Activated naive CD8-positive, alpha-beta T cell treated with anti-CD3 and anti-CD28 coated beads, Interleukin-2, amount 10 ng/mL, durations not matched to agents 7 days and 5 days (primary cell): ENCODE data around the gene PCBP3. TPM values are rescaled to one million over a fixed set of nuclear protein-coding genes. Genes with fewer than 3 reads are reported as not detected.

Source experiments
- ATAC-seq: fragments of 150-1000 bp; cut with Tn5 transposase; one replicate; pipeline ENCODE4 v1.10.0; 2021; ENCODE audit warnings: low read depth, moderate library complexity
- POLR2A ChIA-PET: fragments of 350-600 bp; sonication (Branson Sonifier 250); formaldehyde crosslinking; loops from one replicate; lab custom pipeline; 2021; ENCODE audit warnings: antibody characterized with exemption; lab: Charles Lee
- DNase-seq: peaks from one replicate; pipeline ENCODE4 v3.0.0; 2021
- H3K27ac Mint-ChIP-seq: one replicate; pipeline ENCODE4 v1.8.0; 2022; ENCODE audit warnings: mild to moderate bottlenecking, mixed read lengths
- H3K27me3 Mint-ChIP-seq: one replicate; pipeline ENCODE4 v1.8.0; 2022; ENCODE audit warnings: mild to moderate bottlenecking, moderate library complexity, mixed read lengths
- H3K36me3 Mint-ChIP-seq: one replicate; pipeline ENCODE4 v1.8.0; 2021; ENCODE audit warnings: mild to moderate bottlenecking, mixed read lengths
- H3K4me1 Mint-ChIP-seq: one replicate; pipeline ENCODE4 v1.8.0; 2021; ENCODE audit warnings: mixed read lengths
- H3K4me3 Mint-ChIP-seq: one replicate; pipeline ENCODE4 v1.8.0; 2022; ENCODE audit warnings: mild to moderate bottlenecking, moderate library complexity, mixed read lengths
- H3K9me3 Mint-ChIP-seq: one replicate; pipeline ENCODE4 v1.8.0; 2021; ENCODE audit warnings: mixed read lengths
- total RNA-seq, 2 experiments: library from RNA; stranded (reverse); gene quantifications; one replicate each; pipeline ENCODE4 v1.2.3, GENCODE V29; 2021

PCBP3 gene
- total RNA-seq, 2 experiments from 2014 or later, result 1.2 TPM; not detected in 1

- no peaks in the 10 kb centered on the region for H3K36me3 Mint-ChIP-seq
- POLR2A ChIA-PET, result interaction anchor here (0.7 kb wide), 1 partner anchor 15 kb away, joined by 3 read pairs; no protein-coding TSS in a partner anchor
- no peaks in the 10 kb centered on the region for H3K9me3 Mint-ChIP-seq
- ATAC-seq (no peak), DNase-seq (no peak)
- peaks cover 5% of the 10 kb centered on the region for H3K27me3 Mint-ChIP-seq
- no peak overlapping the region for H3K27ac Mint-ChIP-seq
- peaks cover 7% of the 10 kb centered on the region for H3K4me1 Mint-ChIP-seq
- no peak overlapping the region for H3K4me3 Mint-ChIP-seq
Observed at GRCh38 chr21:45634511-45635183, 8.9 kb upstream of the PCBP3 start.

DNA sequence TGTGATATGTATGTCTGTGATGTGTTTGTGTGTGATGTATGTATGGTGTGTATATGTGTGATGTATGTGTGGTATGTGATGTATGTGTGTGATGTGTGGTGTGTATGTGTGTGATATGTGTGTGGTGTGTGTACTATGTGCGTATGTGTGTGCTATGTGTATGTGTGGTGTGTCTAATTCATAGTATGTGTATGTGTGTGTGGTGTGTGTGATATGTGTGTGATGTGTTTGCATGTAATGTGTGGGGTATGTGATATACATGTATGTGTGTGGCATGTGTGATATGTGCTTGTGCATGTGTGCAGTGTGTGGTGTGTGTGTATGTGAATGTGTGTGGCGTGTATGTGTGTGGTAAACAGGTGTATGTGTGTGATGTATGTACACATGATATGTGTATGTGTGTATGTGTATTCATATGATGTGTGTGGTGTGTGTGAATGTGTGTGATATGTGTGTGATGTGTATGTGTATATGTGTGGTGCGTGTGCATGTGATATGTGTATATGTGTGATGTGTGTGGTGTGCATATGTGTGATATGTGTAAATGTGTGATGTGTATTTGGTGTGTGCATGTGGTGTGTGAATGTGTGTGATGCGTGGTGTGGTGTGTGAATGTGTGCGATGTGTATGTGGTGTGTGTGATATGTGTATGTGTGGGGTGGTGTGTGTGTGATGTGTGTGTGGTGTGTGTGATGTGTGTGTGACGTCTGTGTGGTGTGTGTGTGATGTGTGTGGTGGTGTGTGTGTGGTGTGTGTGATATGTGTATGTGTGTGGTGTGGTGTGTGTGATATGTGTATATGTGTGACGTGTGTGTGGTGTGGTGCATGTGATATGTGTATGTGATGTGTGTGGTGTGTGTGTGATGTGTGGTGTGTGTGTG is 8.0 kb upstream of the PCBP3 start:
- DNase-seq (no peak), ATAC-seq (no peak)
- Mint-ChIP-seq H3K27me3 (peaks cover 5% of the 10 kb centered on the region), H3K4me1 (peaks cover 11% of the 10 kb centered on the region), H3K36me3 (no peaks in the 10 kb centered on the region), H3K9me3 (no peaks in the 10 kb centered on the region), H3K27ac (no peak overlapping the region), H3K4me3 (no peak overlapping the region)
- POLR2A ChIA-PET, result interaction anchor here (0.7 kb wide), 1 partner anchor 14 kb away, joined by 3 read pairs; no protein-coding TSS in a partner anchor

- POLR2A ChIA-PET, result no interaction called here
- ATAC-seq, result no peak
- Mint-ChIP-seq H3K4me3 (no peak overlapping the region), H3K36me3 (no peaks in the 10 kb centered on the region), H3K27ac (no peak overlapping the region), H3K4me1 (peaks cover 11% of the 10 kb centered on the region), H3K27me3 (peaks cover 6% of the 10 kb centered on the region), H3K9me3 (no peaks in the 10 kb centered on the region)
- no peak for DNase-seq
Observed at GRCh38 chr21:45636459-45636858, 7.1 kb upstream of the PCBP3 start.

DNA sequence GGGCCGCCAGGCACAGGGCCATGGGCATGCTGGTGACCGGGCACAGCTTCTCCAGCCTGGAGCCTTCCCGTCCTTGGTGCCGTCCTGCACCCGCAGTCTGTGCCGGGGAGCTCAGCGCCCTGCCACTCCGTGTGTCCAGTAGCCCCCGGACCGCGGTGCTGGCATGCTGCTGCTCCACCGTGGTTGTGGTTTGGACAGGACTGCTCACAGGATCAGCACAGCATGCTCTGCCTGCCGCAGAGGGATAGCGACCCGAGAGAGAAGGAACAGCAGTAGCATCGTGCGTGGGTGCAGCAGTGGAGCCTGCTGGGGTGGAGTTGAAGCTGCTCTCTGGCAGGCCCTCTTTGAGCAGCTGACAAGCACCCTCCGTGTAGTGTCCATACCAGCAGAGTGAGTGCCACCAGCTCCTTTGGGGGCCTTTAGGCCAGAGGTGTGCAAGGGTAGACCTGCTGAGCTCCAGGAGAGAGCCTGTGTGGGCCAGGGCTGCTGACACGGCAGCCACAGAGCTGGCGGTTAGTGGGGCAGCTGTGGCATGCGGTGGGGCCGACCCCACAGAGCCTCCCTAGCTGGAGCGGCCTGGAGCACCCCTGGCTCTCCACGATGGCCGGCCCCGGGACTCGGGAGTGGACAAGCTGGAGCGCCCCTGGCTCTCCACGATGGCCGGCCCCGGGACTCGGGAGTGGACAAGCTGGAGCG is 6.4 kb upstream of the PCBP3 start:
- DNase-seq (no peak), ATAC-seq (no peak)
- H3K27ac Mint-ChIP-seq, result no peak overlapping the region
- H3K36me3 Mint-ChIP-seq, result no peaks in the 10 kb centered on the region
- H3K9me3 Mint-ChIP-seq, result no peaks in the 10 kb centered on the region
- H3K4me3 Mint-ChIP-seq, result no peak overlapping the region
- peaks cover 10% of the 10 kb centered on the region for H3K27me3 Mint-ChIP-seq
- peaks cover 8% of the 10 kb centered on the region for H3K4me1 Mint-ChIP-seq
- POLR2A ChIA-PET, result no interaction called here

DNA sequence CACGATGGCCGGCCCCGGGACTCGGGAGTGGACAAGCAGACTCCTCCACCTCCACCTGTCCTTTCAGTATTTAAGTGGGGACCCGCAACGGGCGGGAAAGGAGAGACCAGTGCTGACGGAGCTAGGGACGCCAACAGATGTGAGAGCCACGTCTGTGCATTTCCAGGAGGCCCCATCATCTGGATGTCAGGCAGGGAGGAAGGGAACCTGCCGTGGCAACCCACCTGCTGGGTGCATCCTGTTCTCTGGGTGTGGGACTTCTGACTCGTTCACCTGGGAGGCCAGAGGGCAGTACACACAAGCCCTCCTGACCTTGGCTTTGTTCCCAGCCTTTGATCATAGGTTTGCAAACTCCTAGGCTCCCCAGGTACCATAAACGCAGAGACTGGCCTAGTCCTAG is 5.6 kb upstream of the PCBP3 start:
- H3K27ac Mint-ChIP-seq, result no peak overlapping the region
- no peak for ATAC-seq

GRCh38 chr21:45638707-45639106 is 4.8 kb upstream of the PCBP3 start:
- Mint-ChIP-seq H3K4me1 (peaks cover 3% of the 10 kb centered on the region), H3K36me3 (no peaks in the 10 kb centered on the region), H3K9me3 (no peaks in the 10 kb centered on the region), H3K27me3 (peaks cover 10% of the 10 kb centered on the region), H3K27ac (no peak overlapping the region), H3K4me3 (no peak overlapping the region)
- POLR2A ChIA-PET, result no interaction called here
- ATAC-seq, result no peak
- DNase-seq, result no peak

More for the DNA sequence above, 5.6 kb upstream of the PCBP3 start:
- H3K9me3 Mint-ChIP-seq, result no peaks in the 10 kb centered on the region
- no peak overlapping the region for H3K4me3 Mint-ChIP-seq
- no peaks in the 10 kb centered on the region for H3K36me3 Mint-ChIP-seq
- POLR2A ChIA-PET, result no interaction called here
- DNase-seq, result no peak
- peaks cover 10% of the 10 kb centered on the region for H3K27me3 Mint-ChIP-seq
- H3K4me1 Mint-ChIP-seq, result peaks cover 3% of the 10 kb centered on the region

- POLR2A ChIA-PET, result no interaction called here
- Mint-ChIP-seq H3K4me3 (no peak overlapping the region), H3K9me3 (no peaks in the 10 kb centered on the region), H3K27me3 (peaks cover 12% of the 10 kb centered on the region), H3K4me1 (peaks cover 5% of the 10 kb centered on the region), H3K36me3 (no peaks in the 10 kb centered on the region), H3K27ac (no peak overlapping the region)
- no peak for ATAC-seq
- no peak for DNase-seq
Observed at GRCh38 chr21:45639206-45640000, 4.1 kb upstream of the PCBP3 start.

- ATAC-seq, result no peak
Observed at GRCh38 chr21:45640001-45640887, 3.3 kb upstream of the PCBP3 start.

DNA sequence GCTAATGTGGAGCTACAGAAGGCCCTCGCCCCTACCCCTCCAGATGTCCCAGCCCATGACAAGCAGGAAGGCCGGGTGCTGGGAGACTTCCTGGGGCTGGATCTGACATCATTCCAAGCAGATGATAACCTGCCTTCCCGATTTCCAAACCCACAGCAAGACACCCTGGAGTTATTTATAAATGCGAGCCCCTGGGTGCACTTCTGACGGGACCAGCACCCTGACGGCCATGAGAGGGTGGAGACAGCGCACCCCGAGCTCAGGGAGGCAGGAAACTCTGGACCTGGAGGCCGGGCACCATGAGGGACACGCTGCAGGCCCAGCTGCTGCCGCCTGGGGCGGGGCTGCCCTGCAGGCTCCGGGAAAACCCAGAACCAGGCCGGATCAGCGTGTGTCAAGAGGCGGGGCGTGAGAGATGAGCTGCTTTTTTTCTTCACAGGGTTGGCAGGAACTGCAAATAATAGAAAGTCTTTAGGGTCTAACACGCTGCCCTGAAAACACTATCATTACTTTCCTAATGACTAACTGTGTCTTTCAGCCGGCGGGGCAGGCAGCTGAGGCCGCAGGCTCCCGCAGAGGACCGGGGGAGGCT is 2.5 kb upstream of the PCBP3 start:
- Mint-ChIP-seq H3K4me3 (peak overlapping the region; percentile 13), H3K9me3 (no peaks in the 10 kb centered on the region), H3K36me3 (no peaks in the 10 kb centered on the region), H3K27ac (no peak overlapping the region), H3K4me1 (peaks cover 13% of the 10 kb centered on the region), H3K27me3 (peaks cover 27% of the 10 kb centered on the region)
- DNase-seq, result no peak
- ATAC-seq, result no peak
- POLR2A ChIA-PET, result no interaction called here

More at GRCh38 chr21:45640001-45640887, 3.3 kb upstream of the PCBP3 start:
- Mint-ChIP-seq H3K9me3 (no peaks in the 10 kb centered on the region), H3K4me1 (peaks cover 9% of the 10 kb centered on the region), H3K27me3 (peaks cover 21% of the 10 kb centered on the region), H3K36me3 (no peaks in the 10 kb centered on the region), H3K27ac (no peak overlapping the region), H3K4me3 (no peak overlapping the region)
- DNase-seq, result no peak
- POLR2A ChIA-PET, result no interaction called here

DNA sequence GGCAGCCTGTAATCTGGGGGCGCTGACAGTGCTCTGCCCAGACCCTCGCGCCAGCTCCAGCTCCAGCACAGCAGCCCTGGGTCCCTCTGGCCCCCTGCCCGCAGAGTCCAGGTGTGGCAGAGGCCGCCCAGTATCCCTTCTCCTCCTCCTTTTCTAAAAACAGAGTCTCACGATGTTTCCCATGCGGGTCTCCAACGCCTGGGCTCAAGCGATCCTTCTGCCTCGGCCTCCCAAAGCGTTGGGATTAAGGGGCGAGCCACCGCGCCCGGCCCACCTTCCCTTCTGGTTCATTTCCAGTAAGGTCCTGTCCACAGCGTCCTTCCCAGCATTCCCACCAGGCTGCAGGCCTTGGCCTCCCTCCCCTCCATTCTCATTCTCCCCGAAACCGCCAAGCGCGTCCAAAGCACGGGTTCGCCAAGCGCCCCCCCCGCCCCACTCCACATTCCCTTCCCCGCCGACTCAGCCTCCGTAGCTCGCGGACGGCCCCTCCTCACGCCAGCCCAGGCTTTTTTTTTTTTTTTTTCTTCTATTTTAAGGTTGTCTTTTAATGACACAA is 2.0 kb upstream of the PCBP3 start:
- Mint-ChIP-seq H3K27ac (no peak overlapping the region), H3K9me3 (no peaks in the 10 kb centered on the region), H3K27me3 (peaks cover 27% of the 10 kb centered on the region), H3K4me1 (peaks cover 13% of the 10 kb centered on the region), H3K4me3 (peak overlapping the region; percentile 45), H3K36me3 (no peaks in the 10 kb centered on the region)
- POLR2A ChIA-PET, result no interaction called here
- DNase-seq (no peak), ATAC-seq (no peak)

DNA sequence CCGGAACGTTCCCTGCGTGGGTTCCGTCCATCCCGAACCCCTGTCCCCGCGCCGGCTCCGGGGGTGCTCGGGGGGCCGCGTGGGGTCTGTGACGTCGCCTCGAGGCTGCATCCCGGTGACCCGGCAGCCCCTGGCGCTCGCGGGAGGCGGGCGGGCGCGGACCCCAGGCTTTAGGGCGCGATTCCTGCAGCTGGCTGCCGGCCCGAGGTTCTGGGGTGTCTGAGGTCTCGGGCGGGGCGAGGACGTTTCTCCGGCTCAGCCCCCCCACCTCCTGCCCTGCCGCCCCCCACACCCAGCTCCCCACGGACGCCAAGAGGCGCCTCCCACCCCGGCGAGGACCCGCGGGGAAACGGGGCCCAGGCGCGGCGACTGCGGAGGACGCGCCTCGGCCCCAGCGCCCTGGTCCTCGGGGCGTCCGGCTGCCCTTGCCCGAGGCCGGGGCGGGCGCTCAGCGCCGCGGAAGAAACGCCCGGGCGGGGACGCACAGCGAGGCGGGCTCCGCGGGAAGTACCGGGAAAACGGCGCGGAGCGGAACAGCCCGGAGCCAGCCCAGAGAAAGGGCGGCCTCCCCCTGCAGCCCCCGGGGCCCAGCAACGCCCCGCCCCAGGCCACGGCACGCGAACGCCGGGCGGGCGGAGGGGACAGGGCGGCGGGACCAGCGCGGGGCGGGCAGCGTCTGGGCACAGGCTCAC is 1.3 kb upstream of the PCBP3 start:
- peaks cover 30% of the 10 kb centered on the region for H3K27me3 Mint-ChIP-seq
- H3K4me3 Mint-ChIP-seq, result no peak overlapping the region
- H3K27ac Mint-ChIP-seq, result no peak overlapping the region
- DNase-seq, result no peak
- POLR2A ChIA-PET, result no interaction called here
- peak; percentile 10 for ATAC-seq
- H3K9me3 Mint-ChIP-seq, result no peaks in the 10 kb centered on the region
- peaks cover 13% of the 10 kb centered on the region for H3K4me1 Mint-ChIP-seq
- H3K36me3 Mint-ChIP-seq, result no peaks in the 10 kb centered on the region
